Astrocyte (in vitro differentiated cells and primary cell): ENCODE data around the gene SLC47A1. TPM values are rescaled to one million over a fixed set of nuclear protein-coding genes. Genes with fewer than 3 reads are reported as not detected.

ENCODE experiments used
- DNase-seq: peaks from one replicate; pipeline ENCODE4 v3.0.0-alpha.2; 2010; ENCODE audit warnings: low read depth
- FAIRE-seq: peaks from 2 replicates; lab custom pipeline; 2011; peaks lifted over from hg19 to GRCh38; lab: Jason Lieb, UNC
- H2AFZ ChIP-seq: 2 replicates; pipeline ENCODE4 v1.6.0; 2012; ENCODE audit warnings: low read depth, low read length, inconsistent platforms
- H3K27ac ChIP-seq: 2 replicates; pipeline ENCODE4 v1.5.1; 2011; ENCODE audit warnings: low read depth, low read length, inconsistent platforms
- H3K27me3 ChIP-seq: 2 replicates; pipeline ENCODE4 v1.6.0; 2011; ENCODE audit warnings: low read length, inconsistent platforms; ENCODE audit not compliant: insufficient read depth
- H3K36me3 ChIP-seq: 2 replicates; pipeline ENCODE4 v1.5.1; 2011; ENCODE audit warnings: low read length, inconsistent platforms; ENCODE audit not compliant: insufficient read depth
- H3K4me1 ChIP-seq: 2 replicates; pipeline ENCODE4 v1.5.1; 2011; ENCODE audit warnings: low read length, inconsistent platforms; ENCODE audit not compliant: insufficient read depth
- H3K4me2 ChIP-seq: 2 replicates; pipeline ENCODE4 v1.6.0; 2012; ENCODE audit warnings: low read length, inconsistent platforms
- H3K4me3 ChIP-seq: 2 replicates; pipeline ENCODE4 v1.5.1; 2011; ENCODE audit warnings: low read depth, mild to moderate bottlenecking, low read length, inconsistent platforms; ENCODE audit not compliant: insufficient read depth
- H3K79me2 ChIP-seq: 2 replicates; pipeline ENCODE4 v1.6.0; 2012; ENCODE audit warnings: mild to moderate bottlenecking, low read length, inconsistent platforms; ENCODE audit not compliant: insufficient read depth
- H3K9ac ChIP-seq: 2 replicates; pipeline ENCODE4 v1.6.0; 2012; ENCODE audit warnings: mild to moderate bottlenecking, low read length, inconsistent platforms
- H3K9me3 ChIP-seq: 2 replicates; pipeline ENCODE4 v1.5.1; 2012; ENCODE audit warnings: low read depth, mild to moderate bottlenecking, low read length, inconsistent platforms; ENCODE audit not compliant: insufficient read depth
- H4K20me1 ChIP-seq: 2 replicates; pipeline ENCODE4 v1.6.0; 2012; ENCODE audit warnings: low read length, inconsistent platforms; ENCODE audit not compliant: insufficient read depth
- H3K27ac Mint-ChIP-seq: one replicate; pipeline ENCODE4 v1.8.0; 2021; ENCODE audit warnings: mild to moderate bottlenecking, mixed read lengths; ENCODE audit not compliant: unreplicated experiment
- H3K27me3 Mint-ChIP-seq: one replicate; pipeline ENCODE4 v1.8.0; 2021; ENCODE audit warnings: low read depth, mixed read lengths; ENCODE audit not compliant: unreplicated experiment
- H3K36me3 Mint-ChIP-seq: one replicate; pipeline ENCODE4 v1.8.0; 2021; ENCODE audit warnings: low read depth, mixed read lengths; ENCODE audit not compliant: unreplicated experiment
- H3K4me1 Mint-ChIP-seq: one replicate; pipeline ENCODE4 v1.8.0; 2021; ENCODE audit warnings: low read depth, mixed read lengths; ENCODE audit not compliant: unreplicated experiment
- H3K4me3 Mint-ChIP-seq: one replicate; pipeline ENCODE4 v1.8.0; 2021; ENCODE audit warnings: mild to moderate bottlenecking, moderate library complexity, mixed read lengths; ENCODE audit not compliant: unreplicated experiment
- H3K9me3 Mint-ChIP-seq: one replicate; pipeline ENCODE4 v1.8.0; 2021; ENCODE audit warnings: mild to moderate bottlenecking, mixed read lengths; ENCODE audit not compliant: unreplicated experiment
- CTCF ChIP-seq: IDR thresholded peaks from 2 replicates; pipeline ENCODE4 v1.5.1; 2011; ENCODE audit warnings: low read depth, mild to moderate bottlenecking, inconsistent platforms, low read length, moderate library complexity; ENCODE audit not compliant: insufficient read depth
- EZH2 ChIP-seq: IDR thresholded peaks from 2 replicates; pipeline ENCODE4 v1.6.1; 2012; ENCODE audit warnings: mild to moderate bottlenecking, low read length, inconsistent platforms; ENCODE audit not compliant: insufficient read depth
- total RNA-seq: library from RNA; stranded (reverse); gene quantifications from 2 replicates; pipeline ENCODE4 v1.2.1, GENCODE V29; 2021

Gene SLC47A1
- total RNA-seq, 1 donor from 2014 or later: 0.75 TPM

GRCh38 chr17:19567216-19568015 lies 33.8 kb downstream of the SLC47A1 start:
- Histone ChIP-seq H3K79me2 (no peaks in the 10 kb centered on the region), H3K36me3 (no peaks in the 10 kb centered on the region), H3K4me3 (no peak overlapping the region), H3K9me3 (no peaks in the 10 kb centered on the region), H3K4me2 (no peak overlapping the region), H3K27ac (no peak overlapping the region), H4K20me1 (no peaks in the 10 kb centered on the region), H2AFZ (no peak overlapping the region), H3K9ac (no peak overlapping the region), H3K27me3 (peaks cover 23% of the 10 kb centered on the region), H3K4me1 (no peaks in the 10 kb centered on the region)
- no peak overlapping the region for H3K4me3 Mint-ChIP-seq
- FAIRE-seq (no peak), DNase-seq (no peak)
- H3K4me1 Mint-ChIP-seq: no peaks in the 10 kb centered on the region
- H3K27me3 Mint-ChIP-seq: peaks cover 39% of the 10 kb centered on the region
- no peak overlapping the region for H3K27ac Mint-ChIP-seq
- no peak for TF ChIP-seq EZH2
- TF ChIP-seq CTCF: no peak
- no peaks in the 10 kb centered on the region for H3K36me3 Mint-ChIP-seq
- H3K9me3 Mint-ChIP-seq: peaks cover 2% of the 10 kb centered on the region

GRCh38 chr17:19568016-19568350 lies 34.3 kb downstream of the SLC47A1 start:
- no peaks in the 10 kb centered on the region for H3K79me2 ChIP-seq
- TF ChIP-seq CTCF (no peak), EZH2 (no peak)
- H2AFZ ChIP-seq: no peak overlapping the region
- peaks cover 27% of the 10 kb centered on the region for H3K27me3 ChIP-seq
- no peaks in the 10 kb centered on the region for H4K20me1 ChIP-seq
- no peaks in the 10 kb centered on the region for H3K4me1 ChIP-seq
- no peaks in the 10 kb centered on the region for H3K9me3 ChIP-seq
- H3K4me3 ChIP-seq: no peak overlapping the region
- no peak overlapping the region for H3K4me3 Mint-ChIP-seq
- H3K9ac ChIP-seq: no peak overlapping the region
- no peaks in the 10 kb centered on the region for H3K36me3 Mint-ChIP-seq
- no peaks in the 10 kb centered on the region for H3K4me1 Mint-ChIP-seq
- DNase-seq: no peak
- H3K27ac ChIP-seq: no peak overlapping the region
- no peak overlapping the region for H3K4me2 ChIP-seq
- FAIRE-seq: no peak
- no peaks in the 10 kb centered on the region for H3K9me3 Mint-ChIP-seq
- no peak overlapping the region for H3K27ac Mint-ChIP-seq
- peaks cover 42% of the 10 kb centered on the region for H3K27me3 Mint-ChIP-seq
- no peaks in the 10 kb centered on the region for H3K36me3 ChIP-seq

- H4K20me1 ChIP-seq: no peaks in the 10 kb centered on the region
- no peaks in the 10 kb centered on the region for H3K9me3 ChIP-seq
- FAIRE-seq: no peak
- H3K27me3 Mint-ChIP-seq: peaks cover 51% of the 10 kb centered on the region
- no peak overlapping the region for H3K4me3 Mint-ChIP-seq
- no peaks in the 10 kb centered on the region for H3K4me1 ChIP-seq
- no peak overlapping the region for H2AFZ ChIP-seq
- H3K9me3 Mint-ChIP-seq: no peaks in the 10 kb centered on the region
- TF ChIP-seq CTCF (no peak), EZH2 (no peak)
- no peak overlapping the region for H3K27ac Mint-ChIP-seq
- peaks cover 28% of the 10 kb centered on the region for H3K27me3 ChIP-seq
- no peaks in the 10 kb centered on the region for H3K79me2 ChIP-seq
- no peak for DNase-seq
- no peaks in the 10 kb centered on the region for H3K36me3 Mint-ChIP-seq
- H3K36me3 ChIP-seq: no peaks in the 10 kb centered on the region
- no peak overlapping the region for H3K27ac ChIP-seq
- no peak overlapping the region for H3K4me2 ChIP-seq
- H3K4me1 Mint-ChIP-seq: no peaks in the 10 kb centered on the region
- H3K9ac ChIP-seq: no peak overlapping the region
- no peak overlapping the region for H3K4me3 ChIP-seq
Observed at GRCh38 chr17:19569785-19570543, 36.3 kb downstream of the SLC47A1 start.
